Left ventricle myocardium inferior (tissue), 1 donor: ENCODE results near the gene SLC28A1. TPM values are rescaled to one million over a fixed set of nuclear protein-coding genes. Genes with fewer than 3 reads are reported as not detected.

Experiments
- DNase-seq: peaks from one replicate; pipeline ENCODE4 v3.0.0-alpha.2; 2020
- H3K27ac ChIP-seq: fragments of 200-600 bp; replicated peaks from 2 replicates; pipeline ENCODE4 v1.8.0; 2021
- H3K27me3 ChIP-seq: fragments of 200-600 bp; 2 replicates; pipeline ENCODE4 v1.8.0; 2021; ENCODE audit warnings: low read depth
- H3K36me3 ChIP-seq: fragments of 200-600 bp; 2 replicates; pipeline ENCODE4 v1.8.0; 2021
- H3K4me1 ChIP-seq: fragments of 200-600 bp; 2 replicates; pipeline ENCODE4 v1.8.0; 2021
- H3K4me3 ChIP-seq: fragments of 200-600 bp; 2 replicates; pipeline ENCODE4 v1.8.0; 2021; ENCODE audit warnings: mild to moderate bottlenecking, moderate library complexity
- H3K9me3 ChIP-seq: fragments of 200-600 bp; replicated peaks from 2 replicates; pipeline ENCODE4 v1.8.0; 2021
- intact Hi-C: fragments of 100-400 bp; cut with micrococcal nuclease; formaldehyde crosslinking; loops from one replicate; pipeline ENCODE4 v1.11.0; 2022
- total RNA-seq: library from RNA; stranded (reverse); fragmentation: NEBNext Ultra II Directional; extraction: Animal tissue kit (Norgen Biotek cat#: 25700); gene quantifications from one replicate; pipeline ENCODE4 v1.2.1, GENCODE V29; 2021
- TF ChIP-seq, protein P1 (sequence below): fragments of 200-600 bp; IDR thresholded peaks from 2 replicates; pipeline ENCODE4 v1.8.0; 2021; ENCODE audit warnings: antibody characterized with exemption, mild to moderate bottlenecking, borderline replicate concordance
- donor health status: DM: no; HTN: yes; CAD: no; lungs with severe emphysema.

Gene SLC28A1
- total RNA-seq, 1 donor from 2014 or later = 0.91 TPM

GRCh38 chr15:84889991-84890669, 5.7 kb downstream of the SLC28A1 start:
- Histone ChIP-seq H3K36me3 (no peaks in the 10 kb centered on the region), H3K27ac (no peak overlapping the region), H3K9me3 (no peaks in the 10 kb centered on the region), H3K4me1 (peaks cover 11% of the 10 kb centered on the region), H3K27me3 (no peaks in the 10 kb centered on the region), H3K4me3 (no peak overlapping the region)
- DNase-seq = no peak
- intact Hi-C loops = no loop called here
- TF ChIP-seq, protein P1, sequence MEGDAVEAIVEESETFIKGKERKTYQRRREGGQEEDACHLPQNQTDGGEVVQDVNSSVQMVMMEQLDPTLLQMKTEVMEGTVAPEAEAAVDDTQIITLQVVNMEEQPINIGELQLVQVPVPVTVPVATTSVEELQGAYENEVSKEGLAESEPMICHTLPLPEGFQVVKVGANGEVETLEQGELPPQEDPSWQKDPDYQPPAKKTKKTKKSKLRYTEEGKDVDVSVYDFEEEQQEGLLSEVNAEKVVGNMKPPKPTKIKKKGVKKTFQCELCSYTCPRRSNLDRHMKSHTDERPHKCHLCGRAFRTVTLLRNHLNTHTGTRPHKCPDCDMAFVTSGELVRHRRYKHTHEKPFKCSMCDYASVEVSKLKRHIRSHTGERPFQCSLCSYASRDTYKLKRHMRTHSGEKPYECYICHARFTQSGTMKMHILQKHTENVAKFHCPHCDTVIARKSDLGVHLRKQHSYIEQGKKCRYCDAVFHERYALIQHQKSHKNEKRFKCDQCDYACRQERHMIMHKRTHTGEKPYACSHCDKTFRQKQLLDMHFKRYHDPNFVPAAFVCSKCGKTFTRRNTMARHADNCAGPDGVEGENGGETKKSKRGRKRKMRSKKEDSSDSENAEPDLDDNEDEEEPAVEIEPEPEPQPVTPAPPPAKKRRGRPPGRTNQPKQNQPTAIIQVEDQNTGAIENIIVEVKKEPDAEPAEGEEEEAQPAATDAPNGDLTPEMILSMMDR = no peak

DNA sequence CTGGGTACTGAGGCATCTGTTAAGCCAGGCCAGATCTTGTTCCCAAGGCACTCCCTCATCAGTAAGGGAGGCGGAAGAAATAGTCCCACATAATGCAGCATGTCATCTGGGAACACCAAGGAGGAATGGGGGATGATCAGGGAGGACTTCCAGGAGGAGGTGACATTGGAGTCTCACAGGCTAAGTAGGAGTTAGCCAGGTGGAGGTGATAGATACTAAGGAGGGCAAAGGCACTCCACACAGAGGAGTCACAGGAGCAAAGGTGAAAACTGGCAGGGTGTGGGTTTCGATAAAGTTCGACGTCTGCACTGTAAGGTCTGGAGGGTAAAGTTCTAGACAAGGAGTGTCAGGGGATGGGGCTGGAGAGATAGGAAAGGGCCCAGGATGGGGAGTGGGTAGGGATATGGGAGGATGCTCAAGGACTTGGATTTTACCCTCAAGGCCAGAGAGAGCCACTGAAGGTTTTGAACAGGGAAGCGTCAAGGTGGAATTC, 6.3 kb downstream of the SLC28A1 start:
- Histone ChIP-seq H3K27me3 (no peaks in the 10 kb centered on the region), H3K4me3 (no peak overlapping the region), H3K4me1 (peaks cover 11% of the 10 kb centered on the region), H3K36me3 (no peaks in the 10 kb centered on the region), H3K27ac (no peak overlapping the region), H3K9me3 (no peaks in the 10 kb centered on the region)
- DNase-seq = no peak
- intact Hi-C loops = no loop called here
- TF ChIP-seq, protein P1 = no peak

- Histone ChIP-seq H3K27me3 (no peaks in the 10 kb centered on the region), H3K4me3 (no peak overlapping the region), H3K27ac (no peak overlapping the region), H3K9me3 (no peaks in the 10 kb centered on the region), H3K36me3 (no peaks in the 10 kb centered on the region), H3K4me1 (peaks cover 7% of the 10 kb centered on the region)
- intact Hi-C loops = no loop called here
- DNase-seq = no peak
- TF ChIP-seq, protein P1 = no peak
Observed at GRCh38 chr15:84891339-84891738, 6.9 kb downstream of the SLC28A1 start.

DNA sequence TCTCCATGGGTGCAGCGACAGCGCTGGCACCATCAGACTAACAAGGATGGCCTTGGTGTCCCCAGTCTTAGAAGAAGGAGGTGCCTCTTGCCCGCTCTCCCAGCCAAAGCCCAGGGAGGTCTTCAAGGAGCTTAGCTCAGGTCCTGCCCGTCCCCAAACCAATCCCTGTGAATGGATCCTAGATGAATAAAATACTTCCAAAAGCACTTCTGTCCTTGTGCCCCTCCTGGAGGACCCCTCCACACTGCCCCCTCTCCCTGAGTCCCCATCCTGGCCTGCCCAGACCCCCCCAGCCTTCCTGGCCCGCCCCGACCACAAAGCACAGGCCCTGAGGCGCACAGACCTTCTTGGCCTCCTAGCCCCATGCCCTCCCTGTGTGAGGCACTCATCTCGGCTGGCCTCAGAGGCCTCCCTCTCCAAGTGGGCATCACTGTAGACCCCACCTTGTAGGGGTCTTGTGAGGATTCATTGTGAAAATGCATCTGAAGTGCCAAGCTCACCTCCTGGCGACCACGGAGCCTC, 8.4 kb downstream of the SLC28A1 start:
- Histone ChIP-seq H3K36me3 (no peaks in the 10 kb centered on the region), H3K27me3 (no peaks in the 10 kb centered on the region), H3K4me1 (no peaks in the 10 kb centered on the region), H3K27ac (no peak overlapping the region), H3K4me3 (no peak overlapping the region), H3K9me3 (no peaks in the 10 kb centered on the region)
- no peak for DNase-seq
- TF ChIP-seq, protein P1 = no peak
- intact Hi-C loops = no loop called here

DNA sequence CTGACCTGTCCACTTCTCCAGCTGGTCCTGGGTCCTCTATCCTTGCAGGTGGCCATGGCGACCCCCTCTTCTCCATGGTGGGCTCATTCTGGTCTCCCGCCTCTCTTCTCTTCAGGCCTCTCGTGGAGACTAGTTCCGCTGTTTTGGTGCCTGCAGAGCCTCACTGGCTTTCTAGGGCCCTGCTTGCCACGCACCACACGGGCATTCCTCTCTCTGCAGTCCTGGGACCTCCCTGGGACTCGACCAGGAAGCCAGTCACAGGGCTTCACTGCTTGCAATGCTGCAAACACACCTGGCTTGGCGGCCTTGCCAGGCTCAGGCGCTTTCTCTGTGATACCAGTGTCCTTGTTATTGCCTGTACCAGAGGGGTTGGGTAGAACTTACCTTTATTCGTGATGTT, 9.1 kb downstream of the SLC28A1 start:
- TF ChIP-seq, protein P1 = no peak
- H3K4me1 ChIP-seq = no peaks in the 10 kb centered on the region
- intact Hi-C loops = no loop called here
- no peak overlapping the region for H3K27ac ChIP-seq
- H3K27me3 ChIP-seq = no peaks in the 10 kb centered on the region
- no peak for DNase-seq
- no peaks in the 10 kb centered on the region for H3K36me3 ChIP-seq
- H3K4me3 ChIP-seq = no peak overlapping the region
- no peaks in the 10 kb centered on the region for H3K9me3 ChIP-seq
